ENCODE measurements around the gene TP63.
"Not testable (repeated sequence)": the region's sequence is repeated elsewhere in the genome, so short reads cannot be mapped to it uniquely, and the experiment has no call there.

TP63 gene

DNA sequence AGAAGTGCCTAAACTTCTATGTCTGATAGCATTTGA is at the start of gene TP63:
TSS of gene TP63 (plus strand) at position 17 of the 36 bp plus-strand sequence. CDS start 127 bp downstream, outside the sequence.
- no peak for DNase-seq

DNA sequence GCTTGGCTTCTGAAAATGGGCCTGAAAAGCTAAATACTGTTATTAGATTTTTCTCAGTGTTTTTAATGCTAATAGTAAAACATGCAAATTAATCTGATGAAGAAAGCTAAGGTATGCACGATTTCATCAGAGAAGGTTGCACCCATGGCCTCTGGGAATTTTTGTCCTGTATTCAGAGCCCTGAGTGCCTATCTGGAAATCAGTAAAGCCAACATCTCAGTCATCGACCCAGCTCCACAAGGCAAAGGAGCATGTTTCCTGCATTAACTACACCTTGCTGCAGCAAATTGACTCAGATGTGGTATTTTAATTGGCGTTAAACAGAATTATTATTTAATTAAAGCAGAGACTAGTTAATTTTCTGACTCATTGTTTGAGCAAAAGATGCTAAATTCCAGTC is 49.0 kb upstream of the TP63 start:
- no peak for DNase-seq

GRCh38 chr3:189584645-189585044 is 46.5 kb upstream of the TP63 start:
- no peak for DNase-seq

GRCh38 chr3:189586941-189587663 is 44.1 kb upstream of the TP63 start:
- DNase-seq, result no peak

DNA sequence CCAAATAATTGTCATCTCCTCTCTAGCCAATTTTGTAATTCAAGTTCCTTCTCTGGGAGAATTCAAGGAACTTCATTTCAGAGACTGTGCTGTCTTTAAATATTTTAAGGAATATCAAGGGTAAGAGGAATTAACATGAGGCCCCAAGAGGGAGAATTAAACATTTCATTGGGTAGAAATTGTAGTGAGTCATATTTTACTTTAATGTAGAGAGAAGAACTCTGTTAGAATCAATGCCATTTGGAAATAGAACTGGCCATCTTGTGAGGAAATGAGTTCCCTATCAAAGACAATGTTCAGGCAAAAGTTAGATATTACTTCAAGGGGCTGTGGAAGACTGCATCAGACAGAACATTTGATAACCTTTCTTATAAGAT is 43.5 kb upstream of the TP63 start:
- DNase-seq, result no peak

GRCh38 chr3:189588070-189588469 is 43.1 kb upstream of the TP63 start:
- DNase-seq, result no peak

DNA sequence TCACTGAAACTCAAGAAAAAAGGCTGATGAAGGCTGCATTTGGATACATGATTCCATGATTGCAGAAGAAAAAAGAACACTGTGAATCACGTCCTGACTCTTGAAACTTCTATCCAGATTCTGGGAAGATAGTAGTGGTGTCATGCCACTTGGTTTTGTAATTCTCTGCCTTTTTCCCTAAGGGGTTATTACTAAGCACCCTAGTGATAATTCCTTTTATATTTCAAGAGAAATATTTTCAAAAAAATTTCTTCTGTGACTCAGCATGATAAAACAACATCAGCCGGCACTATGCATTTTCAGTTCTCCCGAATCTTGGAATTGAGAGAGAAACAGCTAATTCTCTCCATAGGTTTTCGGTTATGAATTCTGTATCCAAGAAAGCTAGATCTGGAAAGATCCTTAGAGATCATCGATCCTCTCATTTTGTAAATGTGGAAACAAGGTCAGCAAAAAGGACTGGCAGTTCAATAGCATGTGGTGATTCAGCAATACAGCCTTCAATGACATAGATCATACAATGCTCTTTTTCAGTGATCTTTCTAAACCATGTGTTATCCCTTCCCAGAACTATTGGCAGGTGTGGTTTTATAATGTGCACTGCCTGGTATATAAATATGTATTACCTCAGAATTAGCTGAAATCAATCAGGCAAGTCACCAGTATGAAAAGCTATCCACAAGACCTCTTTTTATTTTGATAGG is 42.6 kb upstream of the TP63 start:
- DNase-seq, result no peak

DNA sequence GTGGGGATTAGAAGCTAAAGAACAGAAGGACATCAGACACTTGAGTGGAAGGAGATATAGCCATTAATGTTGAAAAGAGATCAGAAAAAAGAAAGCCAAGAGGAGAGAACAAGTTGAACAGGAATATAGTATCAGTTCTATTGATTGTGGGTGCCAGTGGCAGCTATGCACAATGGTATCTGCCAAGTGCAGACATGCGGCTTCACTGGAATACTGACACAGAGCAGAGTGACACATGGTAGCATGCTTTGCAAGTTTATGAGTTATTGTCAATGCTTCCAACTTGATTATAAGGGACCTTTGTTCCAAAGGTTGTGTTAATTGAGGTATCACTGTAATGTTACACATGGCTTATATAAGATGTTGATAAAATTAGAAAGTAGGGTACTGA is 42.0 kb upstream of the TP63 start:
- no peak for DNase-seq

- no peak for DNase-seq
Measured at GRCh38 chr3:189590223-189590622, 41.0 kb upstream of the TP63 start.

DNA sequence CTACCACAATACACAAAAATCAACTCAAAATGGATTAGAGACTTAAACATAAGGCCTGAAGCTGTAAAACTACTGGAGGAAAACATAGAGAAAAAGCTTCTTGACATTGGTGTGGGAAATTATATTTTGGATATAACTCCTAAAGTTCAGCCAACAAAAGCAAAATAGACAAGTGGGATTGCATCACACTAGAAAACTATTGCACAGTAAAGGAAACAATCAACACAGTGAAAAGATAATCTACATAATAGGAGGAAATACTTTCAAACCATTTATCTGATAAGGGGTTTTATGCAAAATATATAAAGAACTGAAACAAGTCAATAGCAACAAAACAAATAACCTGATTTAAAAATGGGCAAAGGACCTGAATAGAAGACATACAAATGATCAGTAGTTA is 37.6 kb upstream of the TP63 start:
- DNase-seq, result no peak

DNA sequence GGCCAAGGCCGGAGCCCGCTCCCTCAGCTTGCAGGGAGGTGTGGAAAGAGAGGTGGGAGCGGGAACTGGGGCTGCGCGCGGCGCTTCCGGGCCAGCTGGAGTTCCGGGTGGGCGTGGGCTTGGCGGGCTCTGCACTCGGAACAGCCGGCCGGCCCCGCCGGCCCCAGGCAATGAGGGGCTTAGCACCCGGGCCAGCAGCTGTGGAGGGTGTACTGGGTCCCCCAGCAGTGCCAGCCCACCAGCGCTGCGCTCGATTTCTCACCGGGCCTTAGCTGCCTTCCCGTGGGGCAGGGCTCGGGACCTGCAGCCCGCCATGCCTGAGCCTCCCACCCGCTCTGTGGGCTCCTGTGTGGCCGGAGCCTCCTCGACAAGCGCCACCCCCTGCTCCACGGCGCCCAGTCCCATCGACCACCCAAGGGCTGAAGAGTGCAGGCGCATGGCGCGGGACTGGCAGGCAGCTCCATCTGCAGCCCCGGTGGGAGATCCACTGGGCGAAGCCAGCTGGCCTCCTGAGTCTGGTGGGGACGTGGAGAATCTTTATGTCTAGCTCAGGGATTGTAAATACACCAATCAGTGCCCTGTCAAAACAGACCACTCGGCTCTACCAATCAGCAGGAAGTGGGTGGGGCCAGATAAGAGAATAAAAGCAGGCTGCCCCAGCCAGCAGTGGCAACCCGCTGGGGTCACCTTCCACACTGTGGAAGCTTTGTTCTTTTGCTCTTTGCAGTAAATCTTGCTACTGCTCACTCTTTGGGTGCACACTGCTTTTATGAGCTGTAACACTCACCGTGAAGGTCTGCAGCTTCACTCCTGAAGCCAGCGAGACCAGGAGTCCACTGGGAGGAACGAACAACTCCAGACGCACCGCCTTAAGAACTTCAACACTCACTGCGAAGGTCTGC is 34.9 kb upstream of the TP63 start:
- not testable (repeated sequence) for DNase-seq

- no peak for DNase-seq
Measured at GRCh38 chr3:189597918-189598317, 33.3 kb upstream of the TP63 start.

DNA sequence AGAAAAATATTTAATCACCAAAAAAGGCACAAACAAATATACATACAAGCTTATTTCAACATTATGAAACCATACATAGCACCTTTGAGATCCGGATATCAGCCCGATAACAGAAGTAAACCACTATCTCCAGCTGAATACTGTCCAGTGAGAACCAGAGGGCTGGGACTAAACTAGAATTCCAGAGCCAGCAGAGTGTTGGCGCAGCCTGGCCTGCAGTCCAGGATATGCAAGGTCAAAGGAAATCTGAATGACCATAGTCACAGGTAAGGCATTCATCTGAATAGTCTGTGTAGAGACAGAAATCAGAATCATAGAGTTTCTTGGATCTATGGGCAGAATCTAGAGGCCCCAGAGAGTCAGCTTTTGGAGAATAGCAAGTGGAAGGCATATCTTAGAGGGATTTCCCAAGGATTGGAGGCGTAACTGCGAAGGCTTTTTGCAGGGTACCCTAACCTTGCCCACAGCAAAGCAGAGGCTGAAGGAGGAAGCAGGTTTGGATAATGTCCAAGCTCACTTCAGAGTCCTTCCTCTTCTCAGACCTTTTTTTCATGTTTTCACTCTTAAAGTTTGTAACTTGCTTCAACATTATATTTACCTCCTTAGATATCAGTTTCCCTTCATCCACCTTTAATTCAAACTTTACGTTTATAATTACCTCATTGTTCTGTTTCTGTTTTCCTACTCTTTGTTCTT is 32.5 kb upstream of the TP63 start:
- DNase-seq, result no peak

DNA sequence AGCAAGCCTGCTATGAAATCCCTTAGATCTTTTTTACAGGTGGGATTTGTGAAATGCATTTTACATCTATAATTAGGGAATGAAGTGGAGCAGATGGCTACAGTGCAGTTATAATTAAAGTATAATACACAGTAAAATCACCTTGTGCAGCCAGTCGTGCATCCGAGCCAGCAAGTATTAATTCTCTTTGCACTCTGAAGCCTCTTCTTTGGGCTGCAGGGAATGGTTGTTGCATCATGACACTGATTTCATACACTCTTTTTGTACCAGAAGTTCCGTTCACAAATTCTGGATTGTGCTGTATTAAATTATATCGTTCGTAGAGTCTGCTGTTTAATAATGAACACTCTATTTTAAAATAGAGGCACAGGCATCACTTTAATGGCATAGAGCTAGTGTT is 28.7 kb upstream of the TP63 start:
- DNase-seq, result no peak

DNA sequence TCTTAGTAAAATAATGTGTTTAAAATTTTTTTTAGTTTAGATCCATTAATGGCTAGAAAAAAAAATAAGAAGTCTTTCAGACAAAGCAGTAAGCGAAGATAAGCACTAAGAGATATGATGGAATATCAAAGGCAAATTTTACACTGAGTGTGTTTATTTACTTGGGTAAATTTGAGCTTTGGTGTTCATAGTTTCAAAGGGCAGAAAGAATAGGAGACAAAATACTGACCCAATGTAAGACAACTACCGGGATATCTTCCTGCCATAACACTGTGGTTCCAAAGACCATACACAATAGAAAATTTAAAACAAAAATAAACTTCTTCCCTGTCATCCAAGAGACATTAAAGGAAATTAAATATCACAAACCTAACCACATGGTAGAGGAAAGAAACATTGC is 25.5 kb upstream of the TP63 start:
- DNase-seq, result no peak

DNA sequence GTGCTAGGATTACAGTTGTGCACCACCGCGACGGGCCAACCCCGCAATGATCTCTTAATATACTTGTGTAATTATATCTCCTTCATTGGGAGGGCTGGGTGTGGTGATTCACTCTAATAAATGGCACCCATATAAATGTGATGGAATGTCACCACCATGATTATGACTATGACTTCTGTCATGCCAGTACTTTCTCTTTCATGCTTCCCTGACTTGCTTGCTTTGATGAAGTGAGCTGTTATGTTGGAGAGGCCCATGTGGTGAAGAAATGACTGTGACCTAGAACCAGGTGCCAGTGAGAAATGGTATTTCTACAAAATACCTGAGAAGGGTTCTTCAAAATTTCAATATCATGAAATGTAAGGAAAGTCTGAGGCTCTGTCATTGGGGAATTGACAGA is 24.4 kb upstream of the TP63 start:
- DNase-seq, result no peak

GRCh38 chr3:189612641-189613040 is 18.5 kb upstream of the TP63 start:
- DNase-seq, result not testable (repeated sequence)

DNA sequence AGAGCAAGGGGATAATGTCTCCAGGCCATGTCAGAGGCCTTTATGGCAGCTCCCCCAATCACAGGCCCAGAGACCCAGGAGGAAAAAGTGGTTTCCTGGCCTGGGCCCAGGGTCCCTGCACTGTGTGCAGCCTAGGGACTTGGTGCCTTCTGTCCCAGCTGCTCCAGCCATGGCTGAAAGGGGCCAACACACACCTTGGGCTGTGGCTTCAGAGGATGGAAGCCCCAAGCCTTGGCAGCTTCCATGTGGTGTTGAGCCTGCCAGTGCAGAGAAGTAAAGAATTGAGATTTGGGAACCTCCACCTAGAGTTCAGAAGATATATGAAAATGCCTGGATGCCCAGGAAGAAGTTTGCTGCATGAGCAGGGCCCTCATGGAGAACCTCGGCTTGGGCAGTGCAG is 18.1 kb upstream of the TP63 start:
- no peak for DNase-seq

DNA sequence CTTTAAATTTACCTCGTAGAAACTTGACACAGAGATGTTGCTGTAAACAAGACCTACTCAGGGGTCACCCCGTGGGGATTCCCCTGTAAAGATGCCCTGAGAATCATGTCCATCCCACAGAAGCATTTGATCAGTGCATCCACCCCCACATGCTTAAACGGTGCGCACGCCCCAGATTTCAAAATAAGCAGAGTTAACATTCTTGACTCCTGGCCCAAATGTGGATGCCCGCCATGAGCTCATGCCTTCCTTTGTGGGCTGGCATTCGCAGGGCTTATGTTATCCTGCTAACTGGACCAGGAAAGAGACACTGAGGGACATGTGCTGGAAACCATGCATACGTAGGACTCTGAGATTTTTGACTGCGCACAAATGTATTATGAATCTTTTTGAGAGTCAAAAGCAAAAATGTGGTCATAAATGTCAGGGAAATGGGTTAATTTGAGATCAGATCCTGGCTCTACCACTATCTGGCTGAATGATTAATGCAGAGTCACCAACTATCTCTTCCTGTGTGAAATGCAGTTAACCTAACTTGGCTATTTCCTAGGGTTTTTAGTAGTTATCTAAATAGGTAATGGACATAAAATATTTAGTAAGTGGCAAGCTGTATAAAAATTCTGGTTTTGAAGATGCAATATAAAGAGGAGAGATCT is 9.1 kb upstream of the TP63 start:
- no peak for DNase-seq

GRCh38 chr3:189622629-189623028 is 8.6 kb upstream of the TP63 start:
- DNase-seq, result no peak

GRCh38 chr3:189624130-189624529 is 7.1 kb upstream of the TP63 start:
- no peak for DNase-seq

DNA sequence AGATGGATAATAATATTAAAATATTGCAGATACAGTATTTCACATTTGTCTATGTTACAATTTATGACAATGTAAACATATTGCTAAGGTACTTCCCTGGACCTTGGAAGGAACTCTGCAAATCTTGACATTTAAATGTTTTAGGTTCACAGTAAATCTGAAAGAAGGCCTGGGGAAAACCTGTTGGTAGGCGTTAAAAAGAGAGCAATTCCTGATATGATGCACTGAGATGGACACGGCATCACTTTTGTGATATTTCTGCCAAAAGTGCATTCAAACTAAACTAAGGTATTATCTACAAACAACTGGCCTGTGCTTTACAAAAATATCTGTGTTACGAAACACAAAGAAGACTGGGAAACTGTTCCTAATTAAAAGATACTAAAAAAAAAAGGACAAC is 6.1 kb upstream of the TP63 start:
- DNase-seq, result no peak

- no peak for DNase-seq
Measured at GRCh38 chr3:189625572-189625971, 5.6 kb upstream of the TP63 start.

All from GDM1 (cell line).